HCT116 (cell line): ENCODE data around the gene LINGO3. TPM values are rescaled to one million over a fixed set of nuclear protein-coding genes. Genes with fewer than 3 reads are reported as not detected.

Experiments used
- ATAC-seq: fragments of 200-7000 bp; cut with Tn5 transposase; 2 replicates; pipeline ENCODE4 v1.9.1; 2020; ENCODE audit warnings: mild to moderate bottlenecking, moderate library complexity
- BruUV-seq: library from RNA; stranded (reverse); fragments of 400-500 nt; replicated peaks from 2 replicates; lab custom pipeline; 2021; lab: Mats Ljungman, UMichigan
- CTCF ChIA-PET: fragments of 300-600 bp; sonication (Branson Sonifier 250); formaldehyde crosslinking; loops from one replicate; lab custom pipeline; 2021; ENCODE audit warnings: antibody characterized with exemption; lab: Charles Lee
- POLR2A ChIA-PET: fragments of 300-600, 350-600 bp; sonication (Branson Sonifier 250); formaldehyde crosslinking; loops from one replicate; lab custom pipeline; 2021; ENCODE audit warnings: antibody characterized with exemption; lab: Charles Lee
- RAD21 ChIA-PET, 2 experiments: fragments of 300-600 bp; sonication (Branson Sonifier 250); formaldehyde crosslinking; loops; one replicate each; lab custom pipeline; 2023; ENCODE audit warnings: low total read pairs in 2 of 2; ENCODE audit not compliant: uncharacterized antibody in 2 of 2, unreplicated experiment in 2 of 2, low non-redundant PET in 1 of 2; lab: Charles Lee
- DNase-seq: peaks from one replicate; pipeline ENCODE4 v3.0.0-alpha.2; 2010; ENCODE audit warnings: low read depth, low spot score
- H2AFZ ChIP-seq: fragments of 200-600 bp; shearing (Covaris generic), sonication (generic); 2 replicates; pipeline ENCODE4 v1.6.1; 2017; ENCODE audit warnings: low read depth, mixed run types, mixed read lengths, antibody characterized with exemption, low read length; ENCODE audit not compliant: poor library complexity, severe bottlenecking
- H3K27ac ChIP-seq: 2 replicates; pipeline ENCODE4 v1.5.1; 2012; ENCODE audit warnings: low read depth, low read length
- H3K27me3 ChIP-seq: fragments of 200-600 bp; sonication (generic); 2 replicates; pipeline ENCODE4 v1.6.1; 2016; ENCODE audit warnings: mixed run types, low read length, mixed read lengths; ENCODE audit not compliant: insufficient read depth
- H3K36me3 ChIP-seq, 2 experiments: fragments of 200-500 bp in 1 of 2; fragments of 200-600 bp in 1 of 2; sonication (Bioruptor generic) in 1 of 2; sonication (generic) in 1 of 2; 2 replicates each; pipeline versions ENCODE4 v1.5.1 to v1.6.1; 2014 to 2016; ENCODE audit warnings: low read length in 2 of 2, inconsistent platforms in 1 of 2, mixed read lengths in 1 of 2, mixed run types in 1 of 2; ENCODE audit not compliant: insufficient read depth in 2 of 2, control insufficient read depth in 1 of 2
- H3K4me1 ChIP-seq, 2 experiments: fragments of 200-600 bp in 1 of 2; sonication (generic) in 1 of 2; 2 replicates each; pipeline versions ENCODE4 v1.5.1 to v1.6.1; 2012 to 2017; ENCODE audit warnings: low read length in 2 of 2, inconsistent platforms in 1 of 2, mild to moderate bottlenecking in 1 of 2, mixed read lengths in 1 of 2, mixed run types in 1 of 2, moderate library complexity in 1 of 2; ENCODE audit not compliant: insufficient read depth in 2 of 2, control insufficient read depth in 1 of 2
- H3K4me2 ChIP-seq: fragments of 200-600 bp; sonication (generic); 2 replicates; pipeline ENCODE4 v1.6.1; 2017; ENCODE audit warnings: mixed run types, low read length, mixed read lengths
- H3K4me3 ChIP-seq, 2 experiments: fragments of 200-600 bp in 1 of 2; sonication (generic) in 1 of 2; replicated peaks in 1 of 2; 2 replicates each; pipeline ENCODE4 v1.5.1; 2011 to 2016; ENCODE audit warnings: low read length in 2 of 2, control low read depth in 1 of 2, low read depth in 1 of 2, mild to moderate bottlenecking in 1 of 2, mixed read lengths in 1 of 2, mixed run types in 1 of 2
- H3K79me2 ChIP-seq: fragments of 200-600 bp; sonication (generic); 2 replicates; pipeline ENCODE4 v1.6.1; 2017; ENCODE audit warnings: mild to moderate bottlenecking, mixed run types, low read length, moderate library complexity, mixed read lengths; ENCODE audit not compliant: insufficient read depth
- H3K9ac ChIP-seq: fragments of 200-600 bp; sonication (generic); 2 replicates; pipeline ENCODE4 v1.6.1; 2016; ENCODE audit warnings: low read length, mixed read lengths
- H3K9me2 ChIP-seq: fragments of 200-600 bp; sonication (generic), shearing (Covaris generic); 2 replicates; pipeline ENCODE4 v1.6.1; 2017; ENCODE audit warnings: mixed run types, mild to moderate bottlenecking, moderate library complexity; ENCODE audit not compliant: insufficient read depth
- H3K9me3 ChIP-seq, 2 experiments: fragments of 200-500 bp in 1 of 2; fragments of 200-600 bp in 1 of 2; sonication (Bioruptor generic) in 1 of 2; sonication (generic) in 1 of 2; 2 replicates each; pipeline ENCODE4 v1.6.1; 2014 to 2017; ENCODE audit warnings: low read length in 2 of 2, mixed read lengths in 2 of 2, inconsistent platforms in 1 of 2, low read depth in 1 of 2, mild to moderate bottlenecking in 1 of 2, mixed run types in 1 of 2, moderate library complexity in 1 of 2; ENCODE audit not compliant: control insufficient read depth in 1 of 2, insufficient read depth in 1 of 2
- H4K20me1 ChIP-seq: fragments of 200-600 bp; sonication (generic), shearing (Covaris generic); 2 replicates; pipeline ENCODE4 v1.6.1; 2017; ENCODE audit warnings: mixed run types, mild to moderate bottlenecking, moderate library complexity; ENCODE audit not compliant: insufficient read depth
- ATF3 ChIP-seq: IDR thresholded peaks from 2 replicates; pipeline ENCODE4 v1.6.1; 2012
- ELF1 ChIP-seq: IDR thresholded peaks from 2 replicates; pipeline ENCODE4 v1.6.1; 2012; ENCODE audit warnings: low read depth, borderline replicate concordance
- EZH2phosphoT487 ChIP-seq: fragments of 200-600 bp; IDR thresholded peaks from 2 replicates; pipeline ENCODE4 v1.6.1; 2018; ENCODE audit warnings: antibody characterized with exemption, borderline replicate concordance
- JUND ChIP-seq: IDR thresholded peaks from 2 replicates; pipeline ENCODE4 v1.6.1; 2012
- MAX ChIP-seq: IDR thresholded peaks from 2 replicates; pipeline ENCODE4 v1.6.1; 2012
- POLR2AphosphoS5 ChIP-seq: IDR thresholded peaks from 2 replicates; pipeline ENCODE4 v1.6.1; 2011; ENCODE audit warnings: mild to moderate bottlenecking, low read depth, low read length, moderate library complexity
- RAD21 ChIP-seq: IDR thresholded peaks from 2 replicates; pipeline ENCODE4 v1.6.1; 2012; ENCODE audit warnings: low read depth, mild to moderate bottlenecking
- SP1 ChIP-seq: IDR thresholded peaks from 2 replicates; pipeline ENCODE4 v1.6.1; 2012; ENCODE audit warnings: low read depth
- SRF ChIP-seq: IDR thresholded peaks from 2 replicates; pipeline ENCODE4 v1.6.1; 2012; ENCODE audit warnings: low read depth
- YY1 ChIP-seq: IDR thresholded peaks from 2 replicates; pipeline ENCODE4 v1.6.1; 2011; ENCODE audit warnings: low read length, low read depth, moderate library complexity, mild to moderate bottlenecking; ENCODE audit not compliant: insufficient replicate concordance; ENCODE audit errors: extremely low read depth
- intact Hi-C: fragments of 100-400 bp; cut with micrococcal nuclease; formaldehyde crosslinking; loops from 2 replicates; pipeline ENCODE4 v1.10.0; 2022
- total RNA-seq: library from RNA; stranded (reverse); gene quantifications from one replicate; pipeline ENCODE4 v1.2.1, GENCODE V29; 2021; ENCODE audit not compliant: unreplicated experiment
- TF ChIP-seq, protein P1 (sequence below), 3 experiments: fragments of 200-600 bp in 1 of 3; sonication (generic) in 1 of 3; IDR thresholded peaks in 2 of 3; conservative IDR thresholded peaks in 1 of 3; 2 replicates each; pipeline ENCODE4 v1.5.1; 2012 to 2017; ENCODE audit warnings: low read depth in 2 of 3, low read length in 2 of 3, antibody characterized with exemption in 1 of 3, borderline replicate concordance in 1 of 3, control low read depth in 1 of 3, mild to moderate bottlenecking in 1 of 3, mixed read lengths in 1 of 3, mixed run types in 1 of 3, moderate library complexity in 1 of 3; ENCODE audit not compliant: insufficient read depth in 1 of 3
- TF ChIP-seq, protein P2 (sequence below): IDR thresholded peaks from 2 replicates; pipeline ENCODE4 v1.6.1; 2011; ENCODE audit warnings: mild to moderate bottlenecking, low read length, moderate library complexity; ENCODE audit not compliant: insufficient replicate concordance; ENCODE audit errors: extremely low read depth

The LINGO3 gene
- total RNA-seq, 1 experiment from 2014 or later = not detected

- no peak overlapping the region for H2AFZ ChIP-seq
- ChIA-PET CTCF (no interaction called here), RAD21 (interaction anchor here in 1 of 2 experiments (0.6 kb wide), 1 partner anchor 80 kb away, joined by 3 read pairs; the partner anchor contains the start of gene PLEKHJ1), POLR2A (no interaction called here)
- ATAC-seq (peak; percentile 60), DNase-seq (no peak)
- no TSS peak for BruUV-seq
- H3K36me3 ChIP-seq = no peaks in the 10 kb centered on the region
- TF ChIP-seq SRF (no peak), RAD21 (peak; percentile 63)
- TF ChIP-seq, protein P1, sequence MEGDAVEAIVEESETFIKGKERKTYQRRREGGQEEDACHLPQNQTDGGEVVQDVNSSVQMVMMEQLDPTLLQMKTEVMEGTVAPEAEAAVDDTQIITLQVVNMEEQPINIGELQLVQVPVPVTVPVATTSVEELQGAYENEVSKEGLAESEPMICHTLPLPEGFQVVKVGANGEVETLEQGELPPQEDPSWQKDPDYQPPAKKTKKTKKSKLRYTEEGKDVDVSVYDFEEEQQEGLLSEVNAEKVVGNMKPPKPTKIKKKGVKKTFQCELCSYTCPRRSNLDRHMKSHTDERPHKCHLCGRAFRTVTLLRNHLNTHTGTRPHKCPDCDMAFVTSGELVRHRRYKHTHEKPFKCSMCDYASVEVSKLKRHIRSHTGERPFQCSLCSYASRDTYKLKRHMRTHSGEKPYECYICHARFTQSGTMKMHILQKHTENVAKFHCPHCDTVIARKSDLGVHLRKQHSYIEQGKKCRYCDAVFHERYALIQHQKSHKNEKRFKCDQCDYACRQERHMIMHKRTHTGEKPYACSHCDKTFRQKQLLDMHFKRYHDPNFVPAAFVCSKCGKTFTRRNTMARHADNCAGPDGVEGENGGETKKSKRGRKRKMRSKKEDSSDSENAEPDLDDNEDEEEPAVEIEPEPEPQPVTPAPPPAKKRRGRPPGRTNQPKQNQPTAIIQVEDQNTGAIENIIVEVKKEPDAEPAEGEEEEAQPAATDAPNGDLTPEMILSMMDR (IDR thresholded peaks at IDR 0.05 in 2 of 3, conservative IDR thresholded peaks at IDR 0.05 in 1 of 3; ENCODE audit: borderline replicate concordance in 1 of 3, insufficient read depth in 1 of 3, low read depth in 2 of 3, low read length in 2 of 3) = peak; percentile 32 to 49 (median 35); a peak in 4 of 6 replicates
- no peaks in the 10 kb centered on the region for H3K4me1 ChIP-seq
- H3K27me3 ChIP-seq = no peaks in the 10 kb centered on the region
- no peaks in the 10 kb centered on the region for H3K9me2 ChIP-seq
- H3K27ac ChIP-seq = no peak overlapping the region
- intact Hi-C loops = no loop called here
- H3K4me3 ChIP-seq = no peak overlapping the region
- no peak overlapping the region for H3K9ac ChIP-seq
- H3K4me2 ChIP-seq = no peak overlapping the region
- no peaks in the 10 kb centered on the region; a peak in 1 of 4 replicates for H3K9me3 ChIP-seq
- H4K20me1 ChIP-seq = no peaks in the 10 kb centered on the region
- H3K79me2 ChIP-seq = no peaks in the 10 kb centered on the region
Observed at GRCh38 chr19:2315818-2316353, 7.9 kb upstream of the LINGO3 start.

GRCh38 chr19:2315121-2315817 lies 7.3 kb upstream of the LINGO3 start:
- ChIA-PET CTCF (no interaction called here), RAD21 (interaction anchor here in 1 of 2 experiments (0.6 kb wide), 1 partner anchor 79 kb away, joined by 3 read pairs; the partner anchor contains the start of gene PLEKHJ1), POLR2A (no interaction called here)
- ATAC-seq (no peak), DNase-seq (no peak)
- intact Hi-C loops = no loop called here
- H3K79me2 ChIP-seq = no peaks in the 10 kb centered on the region
- no peaks in the 10 kb centered on the region for H3K4me1 ChIP-seq
- no peaks in the 10 kb centered on the region for H3K9me2 ChIP-seq
- H3K36me3 ChIP-seq = no peaks in the 10 kb centered on the region
- no peak overlapping the region for H2AFZ ChIP-seq
- no peak overlapping the region for H3K27ac ChIP-seq
- H3K4me3 ChIP-seq = no peak overlapping the region
- no peaks in the 10 kb centered on the region for H3K27me3 ChIP-seq
- BruUV-seq = no TSS peak
- H4K20me1 ChIP-seq = no peaks in the 10 kb centered on the region
- no peak overlapping the region for H3K4me2 ChIP-seq
- H3K9ac ChIP-seq = no peak overlapping the region
- no peaks in the 10 kb centered on the region; a peak in 1 of 4 replicates for H3K9me3 ChIP-seq
- TF ChIP-seq POLR2AphosphoS5 = no peak
- TF ChIP-seq SP1 = no peak
- no peak for TF ChIP-seq ATF3
- TF ChIP-seq ELF1 = no peak
- no peak for TF ChIP-seq MAX
- TF ChIP-seq YY1 = no peak
- TF ChIP-seq JUND = no peak
- TF ChIP-seq EZH2phosphoT487 = no peak
- TF ChIP-seq, protein P2, sequence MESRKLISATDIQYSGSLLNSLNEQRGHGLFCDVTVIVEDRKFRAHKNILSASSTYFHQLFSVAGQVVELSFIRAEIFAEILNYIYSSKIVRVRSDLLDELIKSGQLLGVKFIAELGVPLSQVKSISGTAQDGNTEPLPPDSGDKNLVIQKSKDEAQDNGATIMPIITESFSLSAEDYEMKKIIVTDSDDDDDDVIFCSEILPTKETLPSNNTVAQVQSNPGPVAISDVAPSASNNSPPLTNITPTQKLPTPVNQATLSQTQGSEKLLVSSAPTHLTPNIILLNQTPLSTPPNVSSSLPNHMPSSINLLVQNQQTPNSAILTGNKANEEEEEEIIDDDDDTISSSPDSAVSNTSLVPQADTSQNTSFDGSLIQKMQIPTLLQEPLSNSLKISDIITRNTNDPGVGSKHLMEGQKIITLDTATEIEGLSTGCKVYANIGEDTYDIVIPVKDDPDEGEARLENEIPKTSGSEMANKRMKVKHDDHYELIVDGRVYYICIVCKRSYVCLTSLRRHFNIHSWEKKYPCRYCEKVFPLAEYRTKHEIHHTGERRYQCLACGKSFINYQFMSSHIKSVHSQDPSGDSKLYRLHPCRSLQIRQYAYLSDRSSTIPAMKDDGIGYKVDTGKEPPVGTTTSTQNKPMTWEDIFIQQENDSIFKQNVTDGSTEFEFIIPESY = no peak
